ENCODE measurements around the gene RALA.

Gene RALA

GRCh38 chr7:39642896-39643295 is 19.5 kb downstream of the RALA start:
- TF ChIP-seq CTCF (IDR thresholded peaks at IDR 0.05; ENCODE audit: control extremely low read depth, extremely low read depth, low read depth, missing control alignments): no peak
- DNase-seq (ENCODE audit: extremely low spot score): no peak
- POLR2A ChIA-PET: no interaction called here
- CTCF ChIA-PET: no interaction called here

- ChIA-PET CTCF (no interaction called here), POLR2A (no interaction called here)
- no peak for TF ChIP-seq CTCF (IDR thresholded peaks at IDR 0.05; ENCODE audit: control extremely low read depth, extremely low read depth, low read depth, missing control alignments)
- no peak for DNase-seq (ENCODE audit: extremely low spot score)
Observed at GRCh38 chr7:39644170-39644569, 20.8 kb downstream of the RALA start.

- ChIA-PET CTCF (interaction anchor here (0.9 to 1.4 kb wide), 3 partner anchors 9 to 23 kb away, joined by 4 read pairs; partner anchors contain the start of gene RALA), POLR2A (no interaction called here)
- no peak for TF ChIP-seq CTCF (IDR thresholded peaks at IDR 0.05; ENCODE audit: control extremely low read depth, extremely low read depth, low read depth, missing control alignments)
- DNase-seq (ENCODE audit: extremely low spot score): no peak
Observed at GRCh38 chr7:39645482-39646407, 22.4 kb downstream of the RALA start.

GRCh38 chr7:39647816-39648215 is 24.4 kb downstream of the RALA start:
- ChIA-PET POLR2A (no interaction called here), CTCF (interaction anchor here (0.6 to 1.7 kb wide), 4 partner anchors 12 to 44 kb away, joined by 3 to 4 read pairs (median 3); no protein-coding TSS in a partner anchor)
- DNase-seq (ENCODE audit: extremely low spot score): no peak
- TF ChIP-seq CTCF (IDR thresholded peaks at IDR 0.05; ENCODE audit: control extremely low read depth, extremely low read depth, low read depth, missing control alignments): no peak

- no peak for TF ChIP-seq CTCF (IDR thresholded peaks at IDR 0.05; ENCODE audit: control extremely low read depth, extremely low read depth, low read depth, missing control alignments)
- CTCF ChIA-PET: interaction anchor here (1.2 to 2.2 kb wide), 4 partner anchors 14 to 70 kb away, joined by 3 to 7 read pairs (median 4); no protein-coding TSS in a partner anchor
- no peak for DNase-seq (ENCODE audit: extremely low spot score)
- POLR2A ChIA-PET: no interaction called here
Observed at GRCh38 chr7:39650676-39651075, 27.3 kb downstream of the RALA start.

GRCh38 chr7:39651265-39651664 is 27.9 kb downstream of the RALA start:
- ChIA-PET POLR2A (no interaction called here), CTCF (interaction anchor here (1.2 to 2.2 kb wide), 3 partner anchors 14 to 71 kb away, joined by 3 to 7 read pairs (median 5); no protein-coding TSS in a partner anchor)
- TF ChIP-seq CTCF (IDR thresholded peaks at IDR 0.05; ENCODE audit: control extremely low read depth, extremely low read depth, low read depth, missing control alignments): no peak
- DNase-seq (ENCODE audit: extremely low spot score): no peak
